ENCODE data around the gene MINAR2.

Gene MINAR2

GRCh38 chr5:129771058-129771838 lies 23.4 kb downstream of the MINAR2 start:
- DNase-seq (ENCODE audit: low spot score), result peak; percentile 51

- no peak for DNase-seq (ENCODE audit: low spot score)
Measured at GRCh38 chr5:129773376-129773775, 25.5 kb downstream of the MINAR2 start.

- DNase-seq (ENCODE audit: low spot score), result no peak
Measured at GRCh38 chr5:129781594-129781993, 33.7 kb downstream of the MINAR2 start.

GRCh38 chr5:129803403-129803802 lies 55.5 kb downstream of the MINAR2 start:
- DNase-seq (ENCODE audit: low spot score), result no peak

GRCh38 chr5:129804705-129805104 lies 56.8 kb downstream of the MINAR2 start:
- DNase-seq (ENCODE audit: low spot score), result no peak

- DNase-seq (ENCODE audit: low spot score), result no peak
Measured at GRCh38 chr5:129807162-129807814, 59.4 kb downstream of the MINAR2 start.
